ENCODE results near the gene CST4.
"Not testable (repeated sequence)": the region's sequence is repeated elsewhere in the genome, so short reads cannot be mapped to it uniquely, and the experiment has no call there.

The CST4 gene

GRCh38 chr20:23659989-23660837, 28.6 kb downstream of the CST4 start:
- DNase-seq: no peak

DNA sequence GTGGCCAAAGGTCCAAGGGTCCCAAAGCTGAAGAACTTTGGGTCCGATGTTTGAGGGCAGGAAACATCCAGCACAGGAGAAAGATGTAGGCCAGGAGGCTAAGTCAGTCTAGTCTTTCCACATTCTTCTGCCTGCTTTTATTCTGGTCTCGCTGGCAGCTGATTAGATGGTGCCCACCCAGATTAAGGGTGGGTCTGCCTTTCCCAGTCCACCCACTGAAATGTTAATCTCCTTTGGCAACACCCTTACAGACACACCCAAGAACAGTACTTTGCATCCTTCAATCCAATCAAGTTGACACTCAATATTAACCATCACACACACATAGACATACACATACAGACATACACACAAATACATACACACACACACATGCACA, 29.2 kb downstream of the CST4 start:
- DNase-seq: not testable (repeated sequence)

- DNase-seq: no peak
These were observed 29.7 kb downstream of the CST4 start for GRCh38 chr20:23658989-23659609.

DNA sequence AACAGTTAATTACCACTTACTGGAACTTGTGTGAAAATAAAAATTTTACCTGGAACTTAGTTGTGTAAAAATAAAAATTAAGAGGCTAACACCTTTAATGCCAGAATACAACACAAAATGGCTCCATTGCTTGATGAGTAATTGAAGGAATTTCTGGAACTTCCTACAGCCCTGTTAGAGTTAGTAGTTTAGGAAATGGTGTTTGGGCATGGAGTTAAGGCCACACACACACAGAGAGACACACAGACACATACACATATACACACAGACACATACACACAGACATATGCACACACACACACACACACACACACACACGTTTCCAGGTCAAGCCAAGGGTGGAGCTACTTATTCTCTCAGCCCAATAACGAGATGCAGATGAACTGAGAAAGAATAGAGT, 30.5 kb downstream of the CST4 start:
- no peak for DNase-seq

DNA sequence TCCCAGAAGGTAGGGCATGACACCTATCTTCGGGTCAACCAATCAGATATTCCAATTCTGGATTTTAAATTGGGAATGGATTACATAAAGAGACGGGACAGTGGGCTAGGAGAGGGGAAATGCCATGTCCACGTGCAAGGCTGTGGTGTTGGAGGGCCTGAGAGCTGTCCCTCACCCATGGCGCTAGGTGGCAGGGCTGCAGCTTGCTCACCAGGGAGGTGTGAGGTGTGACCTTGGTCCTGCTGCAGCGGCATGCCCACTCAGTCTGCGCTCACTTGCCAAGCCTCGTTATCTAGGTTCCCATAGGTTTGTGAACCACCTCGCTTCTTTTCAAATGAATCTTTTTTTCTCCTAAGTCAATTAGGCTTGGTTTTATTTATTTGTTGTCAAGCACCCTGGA, 31.6 kb downstream of the CST4 start:
- DNase-seq: no peak

DNA sequence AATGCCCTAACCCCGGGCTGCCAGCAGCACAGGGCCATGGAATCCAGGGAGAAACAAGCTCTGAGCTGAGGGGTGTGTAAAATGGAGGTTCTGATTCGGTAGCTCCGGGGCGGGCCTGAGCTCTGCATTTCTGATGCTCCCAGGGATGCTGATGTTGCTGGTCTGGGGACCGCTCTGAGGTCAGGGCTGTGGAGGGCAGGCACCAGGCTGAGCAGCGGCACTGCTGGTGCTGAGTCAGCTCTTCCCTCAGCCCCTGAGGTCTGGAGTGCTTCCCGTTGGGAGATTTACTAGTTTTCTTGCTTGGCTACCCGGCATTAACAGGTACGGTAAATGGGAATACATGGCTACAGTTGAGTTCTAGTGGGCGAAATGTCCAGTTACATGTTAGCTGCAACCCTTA, 32.5 kb downstream of the CST4 start:
- no peak for DNase-seq

GRCh38 chr20:23655491-23656211, 33.2 kb downstream of the CST4 start:
- DNase-seq: no peak

GRCh38 chr20:23654717-23655116, 34.1 kb downstream of the CST4 start:
- no peak for DNase-seq

- no peak for DNase-seq
These were observed 34.8 kb downstream of the CST4 start for GRCh38 chr20:23654000-23654399.

- DNase-seq: no peak
These were observed 35.4 kb downstream of the CST4 start for GRCh38 chr20:23653400-23653938.

DNA sequence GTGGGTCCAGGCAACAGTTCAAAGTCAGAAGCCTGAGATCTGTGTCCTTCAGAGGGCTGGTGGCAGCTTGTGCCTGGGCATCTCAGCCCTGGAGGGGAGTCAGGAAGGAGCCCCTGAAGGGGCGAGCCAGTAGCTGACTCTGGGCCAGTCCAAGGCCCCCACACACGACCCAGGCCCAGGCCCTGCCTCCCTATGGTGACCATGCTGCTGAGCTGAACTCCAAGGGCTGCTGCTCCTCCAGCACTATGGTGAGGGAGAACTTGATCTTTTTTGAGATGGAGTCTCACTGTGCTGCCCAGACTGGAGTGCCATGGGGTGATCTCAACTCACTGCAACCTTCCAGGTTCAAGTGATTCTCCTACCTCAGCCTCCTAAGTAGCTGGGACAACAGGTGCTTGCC, 35.9 kb downstream of the CST4 start:
- no peak for DNase-seq

DNA sequence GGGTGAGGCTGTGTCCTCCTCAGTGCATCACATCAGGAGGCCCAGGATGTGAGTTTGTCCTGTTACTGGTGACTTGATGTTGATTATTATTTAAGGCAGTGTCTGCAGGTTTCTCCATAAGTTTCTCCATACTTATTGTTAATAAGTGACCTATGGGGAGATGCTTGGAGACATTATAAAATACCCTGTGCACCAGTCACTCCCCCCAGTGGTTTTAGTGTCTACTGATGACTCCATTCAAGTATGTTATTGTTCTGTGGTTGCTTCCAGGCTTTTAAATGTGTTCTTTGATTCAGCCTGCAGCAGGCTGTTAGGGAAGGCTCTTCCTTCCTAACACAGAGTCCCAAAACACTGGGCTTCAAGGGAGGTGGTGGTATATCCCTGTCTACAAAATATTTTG, 36.5 kb downstream of the CST4 start:
- no peak for DNase-seq

DNA sequence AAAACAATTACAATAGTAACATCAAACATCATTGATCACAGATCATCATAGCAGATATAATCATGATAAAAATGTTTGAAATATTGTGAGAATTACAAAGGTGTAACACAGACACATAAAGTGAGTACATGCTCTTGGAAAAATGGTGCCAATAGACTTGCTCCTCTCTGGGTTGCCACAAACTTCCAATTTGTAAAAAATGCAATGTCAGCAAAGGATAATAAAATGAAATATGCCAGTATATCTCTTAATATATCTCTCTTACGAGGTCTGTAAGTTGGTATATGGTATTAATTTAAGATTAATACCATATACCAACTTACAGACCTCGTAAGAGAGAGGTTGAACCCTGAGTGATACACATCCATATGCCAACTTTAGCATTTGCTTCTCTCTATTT, 37.7 kb downstream of the CST4 start:
- DNase-seq: no peak

DNA sequence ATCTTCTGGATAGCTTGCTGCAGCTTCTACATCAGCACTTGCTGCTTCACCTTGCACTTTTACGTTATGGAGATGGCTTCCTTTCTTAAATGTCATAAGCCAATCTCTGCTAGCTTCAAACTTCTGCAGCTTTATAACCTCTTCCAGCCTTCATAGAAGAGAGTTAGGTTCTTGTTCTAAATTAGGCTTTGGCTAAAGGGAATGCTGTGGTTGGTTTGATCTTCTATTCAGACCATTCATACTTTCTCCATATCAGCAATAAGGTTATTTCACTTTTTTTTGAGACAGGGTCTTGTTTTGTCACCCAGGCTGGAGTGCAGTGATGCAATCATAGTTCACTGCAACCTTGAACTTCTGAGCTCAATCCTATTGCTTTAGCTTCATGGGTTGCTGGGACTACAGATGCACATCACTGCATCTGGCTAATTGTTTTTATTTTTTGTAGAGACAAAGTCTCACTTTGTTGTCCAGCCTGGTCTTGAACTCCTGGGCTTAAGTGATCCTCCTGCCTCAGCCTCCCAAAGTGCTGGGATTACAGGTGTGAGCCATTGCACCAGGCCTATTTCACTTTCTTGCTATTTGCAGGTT, 38.9 kb downstream of the CST4 start:
- DNase-seq: no peak

DNA sequence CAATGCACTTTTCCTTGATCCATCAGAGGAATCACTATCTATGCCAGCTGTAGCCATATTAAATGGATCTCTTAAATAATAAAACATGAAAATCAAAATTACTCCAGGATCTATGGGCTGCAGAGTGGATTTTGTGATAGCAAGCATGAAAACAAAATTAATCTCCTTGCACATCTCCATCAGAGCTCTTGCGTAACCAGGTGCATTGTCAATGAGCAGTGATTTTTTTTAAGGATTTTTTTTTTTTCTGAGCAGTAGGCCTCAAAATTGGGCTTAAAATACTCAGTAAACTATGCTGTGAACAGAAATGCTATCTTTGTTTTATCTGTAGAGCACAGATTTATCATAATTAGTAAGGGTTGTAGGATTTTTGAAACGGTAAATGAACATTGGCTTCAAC, 39.6 kb downstream of the CST4 start:
- no peak for DNase-seq

GRCh38 chr20:23647346-23647745, 41.5 kb downstream of the CST4 start:
- DNase-seq: no peak

GRCh38 chr20:23646106-23646873, 42.5 kb downstream of the CST4 start:
- DNase-seq: no peak

- DNase-seq: no peak
These were observed 43.3 kb downstream of the CST4 start for GRCh38 chr20:23645575-23645974.

GRCh38 chr20:23644164-23644563, 44.7 kb downstream of the CST4 start:
- DNase-seq: no peak

- no peak for DNase-seq
These were observed 45.2 kb downstream of the CST4 start for GRCh38 chr20:23643659-23644058.

- no peak for DNase-seq
These were observed 46.7 kb downstream of the CST4 start for GRCh38 chr20:23641936-23642751.
